Activated CD4-positive, alpha-beta T cell treated with anti-CD3 and anti-CD28 coated beads for 24 hours (primary cell): ENCODE data around the gene FMN1.

ENCODE experiments used
- DNase-seq, 2 donors: peaks; one replicate each; pipeline ENCODE4 v3.0.0-alpha.2; 2020; ENCODE audit warnings: low read depth in 2 of 2

The FMN1 gene

GRCh38 chr15:32729700-32730395 lies 464.7 kb downstream of the FMN1 start:
- DNase-seq, result no peak

- no peak for DNase-seq
These were observed 471.2 kb downstream of the FMN1 start for GRCh38 chr15:32723171-32723948.

- DNase-seq, result no peak
These were observed 472.4 kb downstream of the FMN1 start for GRCh38 chr15:32722136-32722535.

- DNase-seq, result no peak
These were observed 472.9 kb downstream of the FMN1 start for GRCh38 chr15:32721596-32721995.

- no peak for DNase-seq
These were observed 475.4 kb downstream of the FMN1 start for GRCh38 chr15:32718821-32719716.

- no peak for DNase-seq
These were observed 476.2 kb downstream of the FMN1 start for GRCh38 chr15:32718227-32718820.

- DNase-seq, result no peak
These were observed 476.9 kb downstream of the FMN1 start, which contains the start of gene GREM1 for GRCh38 chr15:32717426-32718226. TSS of gene GREM1 (plus strand) at chr15:32718004. CDS start at chr15:32730691, 12,687 bp downstream.

- no peak for DNase-seq
These were observed 477.5 kb downstream of the FMN1 start for GRCh38 chr15:32716915-32717425.

- no peak for DNase-seq
These were observed 478.1 kb downstream of the FMN1 start for GRCh38 chr15:32716216-32716914.
